ENCODE measurements around the gene EXOC4. TPM values are rescaled to one million over a fixed set of nuclear protein-coding genes. Genes with fewer than 3 reads are reported as not detected.

The EXOC4 gene
- total RNA-seq, 2 donors from 2014 or later, result 106 to 115 TPM

- no peaks in the 10 kb centered on the region for H3K4me1 ChIP-seq (ENCODE audit: control insufficient read depth, insufficient read depth, low read length)
- Mint-ChIP-seq H3K27ac (no peak overlapping the region), H3K27me3 (ENCODE audit: insufficient read depth) (no peaks in the 10 kb centered on the region), H3K4me1 (peaks cover 7% of the 10 kb centered on the region), H3K9me3 (peaks cover 20% of the 10 kb centered on the region), H3K36me3 (ENCODE audit: low read depth) (peaks cover 43% of the 10 kb centered on the region), H3K4me3 (no peak overlapping the region)
- H3K9ac ChIP-seq (ENCODE audit: extremely low read depth, low read length, poor library complexity, severe bottlenecking), result no peak overlapping the region
- no peak overlapping the region for H3K27ac ChIP-seq (ENCODE audit: low read depth, low read length)
- H3K4me3 ChIP-seq (ENCODE audit: low read length), result no peak overlapping the region
- no peak for DNase-seq
- H3K9me3 ChIP-seq (ENCODE audit: control insufficient read depth, low read length), result peaks cover 24% of the 10 kb centered on the region
- H3K36me3 ChIP-seq (ENCODE audit: control insufficient read depth, insufficient read depth, low read length), result peaks cover 17% of the 10 kb centered on the region
- no peak for TF ChIP-seq CTCF (conservative IDR thresholded peaks at IDR 0.05)
- no peaks in the 10 kb centered on the region for H3K27me3 ChIP-seq (ENCODE audit: control insufficient read depth, insufficient read depth, low read length, poor library complexity, severe bottlenecking)
Measured at GRCh38 chr7:133921635-133922182, 668.8 kb downstream of the EXOC4 start.

GRCh38 chr7:133923974-133924373 lies 671.1 kb downstream of the EXOC4 start:
- Mint-ChIP-seq H3K4me1 (peaks cover under 1% of the 10 kb centered on the region), H3K36me3 (ENCODE audit: low read depth) (peaks cover 30% of the 10 kb centered on the region), H3K27ac (no peak overlapping the region), H3K9me3 (peaks cover 20% of the 10 kb centered on the region), H3K4me3 (no peak overlapping the region), H3K27me3 (ENCODE audit: insufficient read depth) (no peaks in the 10 kb centered on the region)
- 93 to 94% methylated on average over 2 to 4 of the region's 4 CpGs for WGBS, 2 experiments (ENCODE audit: insufficient coverage in 1 of 2, insufficient read length in 1 of 2)
- H3K9me3 ChIP-seq (ENCODE audit: control insufficient read depth, low read length), result peaks cover 24% of the 10 kb centered on the region
- no peak overlapping the region for H3K9ac ChIP-seq (ENCODE audit: extremely low read depth, low read length, poor library complexity, severe bottlenecking)
- DNase-seq, result no peak
- H3K4me1 ChIP-seq (ENCODE audit: control insufficient read depth, insufficient read depth, low read length), result no peaks in the 10 kb centered on the region
- no peak overlapping the region for H3K4me3 ChIP-seq (ENCODE audit: low read length)
- no peak for TF ChIP-seq CTCF (conservative IDR thresholded peaks at IDR 0.05)
- H3K27ac ChIP-seq (ENCODE audit: low read depth, low read length), result no peak overlapping the region
- peaks cover 17% of the 10 kb centered on the region for H3K36me3 ChIP-seq (ENCODE audit: control insufficient read depth, insufficient read depth, low read length)
- H3K27me3 ChIP-seq (ENCODE audit: control insufficient read depth, insufficient read depth, low read length, poor library complexity, severe bottlenecking), result no peaks in the 10 kb centered on the region

GRCh38 chr7:133931053-133931452 lies 678.2 kb downstream of the EXOC4 start:
- no peak overlapping the region for H3K9ac ChIP-seq (ENCODE audit: extremely low read depth, low read length, poor library complexity, severe bottlenecking)
- H3K4me1 ChIP-seq (ENCODE audit: control insufficient read depth, insufficient read depth, low read length), result peaks cover 17% of the 10 kb centered on the region
- no peaks in the 10 kb centered on the region for H3K9me3 ChIP-seq (ENCODE audit: control insufficient read depth, low read length)
- Mint-ChIP-seq H3K4me1 (peaks cover 38% of the 10 kb centered on the region), H3K36me3 (ENCODE audit: low read depth) (no peaks in the 10 kb centered on the region), H3K27me3 (ENCODE audit: insufficient read depth) (no peaks in the 10 kb centered on the region), H3K4me3 (no peak overlapping the region), H3K27ac (no peak overlapping the region), H3K9me3 (no peaks in the 10 kb centered on the region)
- TF ChIP-seq CTCF (conservative IDR thresholded peaks at IDR 0.05), result no peak
- no peak overlapping the region for H3K27ac ChIP-seq (ENCODE audit: low read depth, low read length)
- DNase-seq, result no peak
- no peak overlapping the region for H3K4me3 ChIP-seq (ENCODE audit: low read length)
- WGBS, 2 experiments (ENCODE audit: insufficient coverage in 1 of 2, insufficient read length in 1 of 2), result 84 to 100% methylated on average over 1 of the region's 1 CpG
- H3K36me3 ChIP-seq (ENCODE audit: control insufficient read depth, insufficient read depth, low read length), result no peaks in the 10 kb centered on the region
- H3K27me3 ChIP-seq (ENCODE audit: control insufficient read depth, insufficient read depth, low read length, poor library complexity, severe bottlenecking), result no peaks in the 10 kb centered on the region
